Sigmoid colon (tissue), 4 donors: ENCODE results near the gene EFHB.
"Not testable (repeated sequence)": the region's sequence is repeated elsewhere in the genome, so short reads cannot be mapped to it uniquely, and the experiment has no call there.

Experiments used
- CTCF ChIP-seq, 4 experiments: fragments of 450-650 bp in 3 of 4; fragments of 200-600 bp in 1 of 4; IDR thresholded peaks; one replicate each; pipeline ENCODE4 v1.5.1; 2016 to 2019; ENCODE audit warnings: antibody characterized with exemption in 4 of 4, mild to moderate bottlenecking in 3 of 4, moderate library complexity in 2 of 4
- EP300 ChIP-seq, 4 donors: sonication (generic); formaldehyde crosslinking; IDR thresholded peaks; one replicate each; pipeline ENCODE4 v1.6.1; 2017; ENCODE audit warnings: antibody characterized with exemption in 4 of 4
- POLR2A ChIP-seq, 2 donors: fragments of 450-650 bp; IDR thresholded peaks; one replicate each; pipeline ENCODE4 v1.6.1; 2016; ENCODE audit warnings: antibody characterized with exemption in 2 of 2, mild to moderate bottlenecking in 2 of 2, moderate library complexity in 2 of 2

GRCh38 chr3:19846609-19847008 is 87.4 kb downstream of the EFHB start:
- TF ChIP-seq CTCF, POLR2A, EP300 (IDR thresholded peaks at IDR 0.05): not testable (repeated sequence)
